Subcutaneous adipose tissue (tissue), 4 donors: Measurements from ENCODE around the gene MYO1F. TPM values are rescaled to one million over a fixed set of nuclear protein-coding genes. Genes with fewer than 3 reads are reported as not detected.

Experiments
- CTCF ChIP-seq: fragments of 450-650 bp; IDR thresholded peaks from one replicate; pipeline ENCODE4 v1.5.1; 2016; ENCODE audit warnings: low read depth, mild to moderate bottlenecking, control low read depth, antibody characterized with exemption, moderate library complexity
- total RNA-seq, 4 donors: library from RNA; depleted of rRNA; stranded (reverse); fragments of >200 nt; gene quantifications; one replicate each; pipeline ENCODE4 v1.1.0, GENCODE V29; 2016

The MYO1F gene
- total RNA-seq, 4 donors from 2014 or later = 13.4 to 48.3 (median 26.0) TPM

GRCh38 chr19:8584965-8585893 is 8.0 kb upstream of the MYO1F start:
- no peak for TF ChIP-seq CTCF

GRCh38 chr19:8580710-8581281 is 3.6 kb upstream of the MYO1F start:
- TF ChIP-seq CTCF = no peak

DNA sequence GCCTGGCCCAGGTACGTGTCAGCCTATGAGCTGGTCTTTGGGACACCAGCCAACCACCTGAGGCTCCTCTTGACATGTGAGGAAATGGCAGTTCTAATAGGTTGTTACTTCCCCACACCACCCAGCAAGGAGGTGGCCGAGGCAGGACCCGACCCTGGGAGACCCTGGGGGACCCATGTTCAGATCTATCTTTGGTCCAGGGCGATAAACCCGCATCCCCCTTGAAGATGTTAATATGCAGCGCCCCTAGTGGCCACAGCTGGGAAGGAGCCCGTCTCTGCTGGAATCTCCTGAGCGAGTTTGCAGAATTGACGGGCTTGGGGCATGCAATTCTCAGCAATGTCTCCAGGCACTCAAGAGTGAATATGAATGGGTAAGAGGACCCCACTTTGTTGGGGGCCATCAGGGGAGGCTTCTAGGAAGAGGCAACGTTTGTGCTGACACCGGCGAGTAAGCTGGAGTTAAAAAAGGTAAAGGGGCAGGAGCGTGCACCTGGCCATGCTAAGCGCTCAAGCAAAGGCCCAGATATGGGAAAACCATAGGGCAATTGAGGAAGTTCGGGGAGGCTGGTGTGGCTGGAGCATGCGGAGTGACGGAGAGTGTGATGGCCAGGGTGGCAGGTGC is 1.5 kb upstream of the MYO1F start:
- TF ChIP-seq CTCF = no peak

GRCh38 chr19:8577741-8578140 is 499 bp upstream of the MYO1F start:
- no peak for TF ChIP-seq CTCF

DNA sequence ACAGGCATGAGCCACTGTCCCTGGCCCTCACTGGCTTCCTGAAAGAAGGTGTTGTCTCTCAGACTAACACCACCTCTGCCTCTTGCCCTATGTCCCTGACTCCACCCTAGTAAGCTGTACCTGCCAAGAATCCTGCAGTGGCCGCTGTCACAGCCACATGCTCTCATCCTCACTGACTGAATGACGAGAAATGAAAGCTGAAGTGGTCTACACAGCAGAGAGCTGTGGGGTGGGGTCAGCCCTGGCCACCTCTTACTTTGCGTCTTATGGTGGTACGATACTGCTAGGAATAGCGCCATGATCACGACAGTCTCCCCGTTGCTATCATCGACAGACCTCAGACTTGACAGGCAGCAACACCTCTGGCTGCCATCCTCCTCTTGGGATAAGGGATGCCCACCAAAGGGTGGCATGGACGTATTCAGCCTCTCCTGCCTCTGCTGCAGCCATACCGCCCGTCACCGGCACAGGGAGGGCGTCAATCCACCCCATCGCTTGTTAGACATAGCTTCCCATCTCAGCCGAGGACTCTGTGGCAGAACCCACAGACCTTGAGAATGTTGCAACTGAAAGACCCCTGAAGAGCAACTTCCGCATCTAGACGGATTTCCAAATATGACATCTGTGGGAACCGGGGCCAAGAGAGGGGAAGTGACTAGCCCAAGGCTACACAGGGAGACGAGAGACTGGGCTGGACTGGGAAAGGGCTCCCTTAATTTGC is 809 bp downstream of the MYO1F start:
- no peak for TF ChIP-seq CTCF

- no peak for TF ChIP-seq CTCF
Observed at GRCh38 chr19:8575467-8575997, 1.7 kb downstream of the MYO1F start.

- no peak for TF ChIP-seq CTCF
Observed at GRCh38 chr19:8573316-8573715, 3.9 kb downstream of the MYO1F start.
